SK-N-SH (cell line): Measurements from ENCODE around the gene ATN1. TPM values are rescaled to one million over a fixed set of nuclear protein-coding genes. Genes with fewer than 3 reads are reported as not detected.

Experiments
- CTCF ChIA-PET: fragments of 300-600, 350-600 bp; formaldehyde crosslinking; extraction: SDS; loops from one replicate; lab custom pipeline; 2021; lab: Yijun Ruan, JAX
- POLR2A ChIA-PET: fragments of 350-600 bp; sonication (Branson Sonifier 250); formaldehyde crosslinking; extraction: SDS; loops from one replicate; lab custom pipeline; 2020; ENCODE audit warnings: antibody characterized with exemption, inconsistent platforms; lab: Yijun Ruan, JAX
- DNase-seq: peaks from one replicate; pipeline ENCODE4 v3.0.0; 2012
- H2AFZ ChIP-seq: fragments of 200-600 bp; sonication (generic); 2 replicates; pipeline ENCODE4 v1.8.1; 2016; ENCODE audit warnings: antibody characterized with exemption, mild to moderate bottlenecking, low read depth
- H3F3A ChIP-seq: fragments of 200-600 bp; sonication (generic); replicated peaks from 2 replicates; pipeline ENCODE3; 2016; ENCODE audit warnings: antibody characterized with exemption, mild to moderate bottlenecking; ENCODE audit not compliant: insufficient read depth
- H3K27ac ChIP-seq, 2 experiments: fragments of 200-500 bp in 1 of 2; fragments of 200-600 bp in 1 of 2; sonication (Bioruptor generic) in 1 of 2; sonication (generic), shearing (Covaris generic) in 1 of 2; 2 replicates each; pipeline versions ENCODE4 v1.5.1 to v1.6.1; 2014 to 2016; ENCODE audit warnings: low read depth in 2 of 2, inconsistent platforms in 1 of 2, low read length in 1 of 2, mild to moderate bottlenecking in 1 of 2, mixed read lengths in 1 of 2
- H3K27me3 ChIP-seq: fragments of 200-600 bp; sonication (generic), shearing (Covaris generic); 2 replicates; pipeline ENCODE4 v1.6.1; 2016; ENCODE audit warnings: mixed run types; ENCODE audit not compliant: insufficient read depth
- H3K36me3 ChIP-seq, 2 experiments: fragments of 200-500 bp in 1 of 2; fragments of 200-600 bp in 1 of 2; sonication (Bioruptor generic) in 1 of 2; sonication (generic) in 1 of 2; replicated peaks in 1 of 2; 2 replicates each; pipeline versions ENCODE3 to v1.5.1; 2014 to 2016; ENCODE audit warnings: low read length in 1 of 2, mild to moderate bottlenecking in 1 of 2; ENCODE audit not compliant: insufficient read depth in 2 of 2, control insufficient read depth in 1 of 2
- H3K4me1 ChIP-seq, 2 experiments: fragments of 200-500 bp in 1 of 2; fragments of 200-600 bp in 1 of 2; sonication (Bioruptor generic) in 1 of 2; sonication (generic), shearing (Covaris generic) in 1 of 2; 2 replicates each; pipeline versions ENCODE4 v1.5.1 to v1.6.1; 2014 to 2016; ENCODE audit warnings: low read depth in 1 of 2, low read length in 1 of 2, mixed run types in 1 of 2; ENCODE audit not compliant: insufficient read depth in 2 of 2, control insufficient read depth in 1 of 2
- H3K4me2 ChIP-seq: fragments of 200-600 bp; sonication (generic), shearing (Covaris generic); 2 replicates; pipeline ENCODE4 v1.6.1; 2017; ENCODE audit warnings: mixed run types
- H3K4me3 ChIP-seq, 2 experiments: fragments of 200-500 bp in 1 of 2; fragments of 200-600 bp in 1 of 2; sonication (Bioruptor generic) in 1 of 2; sonication (generic), shearing (Covaris generic) in 1 of 2; 2 replicates each; pipeline versions ENCODE4 v1.5.1 to v1.8.1; 2014 to 2016; ENCODE audit warnings: low read depth in 2 of 2, inconsistent platforms in 1 of 2, low read length in 1 of 2, mild to moderate bottlenecking in 1 of 2, mixed read lengths in 1 of 2, moderate library complexity in 1 of 2
- H3K79me2 ChIP-seq: fragments of 200-600 bp; sonication (generic); 2 replicates; pipeline ENCODE4 v1.8.1; 2017; ENCODE audit warnings: mild to moderate bottlenecking; ENCODE audit not compliant: insufficient read depth
- H3K9ac ChIP-seq: fragments of 200-600 bp; sonication (generic); 2 replicates; pipeline ENCODE4 v1.6.1; 2017; ENCODE audit warnings: mixed run types
- H3K9me2 ChIP-seq: fragments of 200-600 bp; sonication (generic); 2 replicates; pipeline ENCODE4 v1.6.1; 2017; ENCODE audit warnings: mixed run types
- H3K9me3 ChIP-seq: fragments of 200-600 bp; sonication (generic); 2 replicates; pipeline ENCODE4 v1.6.1; 2017; ENCODE audit warnings: mixed run types, mild to moderate bottlenecking, moderate library complexity
- H4K20me1 ChIP-seq: fragments of 200-600 bp; sonication (generic); 2 replicates; pipeline ENCODE4 v1.6.1; 2017; ENCODE audit warnings: mild to moderate bottlenecking, mixed run types; ENCODE audit not compliant: insufficient read depth
- EZH2phosphoT487 ChIP-seq: fragments of 200-600 bp; sonication (generic); IDR thresholded peaks from 2 replicates; pipeline ENCODE4 v1.6.1; 2017; ENCODE audit warnings: low read depth, mixed run types, mild to moderate bottlenecking, antibody characterized with exemption, moderate library complexity, borderline replicate concordance
- FOSL2 ChIP-seq: IDR thresholded peaks from 2 replicates; pipeline ENCODE4 v1.4.0; 2012; ENCODE audit warnings: low read depth, mild to moderate bottlenecking, moderate library complexity, borderline replicate concordance
- FOXM1 ChIP-seq: IDR thresholded peaks from 2 replicates; pipeline ENCODE4 v1.4.0; 2012; ENCODE audit warnings: low read depth, mild to moderate bottlenecking
- NFIC ChIP-seq: IDR thresholded peaks from 2 replicates; pipeline ENCODE4 v1.4.0; 2012; ENCODE audit warnings: borderline replicate concordance
- RAD21 ChIP-seq: IDR thresholded peaks from 2 replicates; pipeline ENCODE4 v1.6.1; 2012; ENCODE audit warnings: mild to moderate bottlenecking, low read length
- TEAD4 ChIP-seq: IDR thresholded peaks from 2 replicates; pipeline ENCODE4 v1.4.0; 2012; ENCODE audit warnings: mild to moderate bottlenecking, borderline replicate concordance; ENCODE audit not compliant: insufficient read depth
- WGBS: methylation state at CpG from one replicate; pipeline ENCODE4 v1.1.6; 2017; ENCODE audit warnings: low lambda C conversion rate; 5-methylcytosine and 5-hydroxymethylcytosine counted together
- polyA plus RNA-seq, 3 experiments: library from polyadenylated mRNA; depleted of rRNA; stranded (reverse); fragments of >200 nt; gene quantifications; 2 replicates each; pipeline ENCODE4 v1.2.3, GENCODE V29; 2012
- TF ChIP-seq, protein P1 (sequence below): fragments of 150-350 bp; IDR thresholded peaks from 2 replicates; pipeline ENCODE4 v1.6.1; 2016; ENCODE audit warnings: mild to moderate bottlenecking, low read depth, low read length

ATN1 gene
- polyA plus RNA-seq, 1 of the 3 experiments (the other 2 are of a cell fraction): 29.3 TPM

DNA sequence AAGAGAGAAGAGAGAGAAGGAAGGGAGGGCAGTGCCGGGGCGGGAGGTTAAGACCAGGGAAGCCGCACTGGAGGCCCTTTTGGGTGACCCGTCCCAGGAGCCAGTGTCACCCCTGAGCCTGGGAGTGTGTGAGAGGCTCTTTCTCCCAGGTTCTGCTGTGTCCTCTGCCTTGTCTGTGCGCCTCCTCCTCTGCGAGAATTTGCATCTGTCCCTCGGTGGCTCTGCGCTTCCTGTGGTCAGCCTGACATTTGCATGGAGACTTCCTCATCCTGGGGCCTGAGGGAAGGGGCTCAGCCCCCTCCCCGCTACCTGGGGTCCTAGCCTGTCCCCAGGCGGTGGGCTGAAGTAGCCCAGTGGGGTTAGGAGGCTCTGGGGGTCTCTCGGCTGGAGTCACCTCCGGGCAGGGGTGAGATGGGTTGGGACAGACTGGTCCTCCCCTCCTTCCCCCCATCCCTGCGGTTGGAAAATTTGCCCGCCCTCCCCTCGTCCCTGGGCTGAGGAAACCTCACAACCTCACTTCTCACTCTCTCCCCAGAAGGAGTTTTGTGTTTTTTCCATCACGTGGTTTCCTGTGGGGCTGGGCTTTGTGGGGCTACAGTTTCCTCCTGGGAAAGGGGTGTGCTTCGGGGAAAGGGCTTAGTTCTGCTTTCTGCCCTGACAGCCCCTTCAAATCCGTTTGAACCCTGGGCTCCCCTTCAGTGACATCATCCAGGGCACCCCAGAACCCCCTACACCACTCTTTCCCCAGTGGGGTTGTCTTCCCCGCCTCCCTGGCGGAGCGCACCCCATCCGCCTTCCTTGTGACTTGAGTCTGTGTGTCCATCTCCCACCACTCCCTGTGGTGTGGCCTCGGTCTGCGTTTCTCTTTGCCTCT is 25.9 kb downstream of the ATN1 start:
- no peaks in the 10 kb centered on the region for H3K9me3 ChIP-seq
- H3K9me2 ChIP-seq: no peaks in the 10 kb centered on the region
- H3K27me3 ChIP-seq: no peaks in the 10 kb centered on the region
- H3K79me2 ChIP-seq: no peaks in the 10 kb centered on the region
- H3K36me3 ChIP-seq: no peaks in the 10 kb centered on the region
- TF ChIP-seq, protein P1, sequence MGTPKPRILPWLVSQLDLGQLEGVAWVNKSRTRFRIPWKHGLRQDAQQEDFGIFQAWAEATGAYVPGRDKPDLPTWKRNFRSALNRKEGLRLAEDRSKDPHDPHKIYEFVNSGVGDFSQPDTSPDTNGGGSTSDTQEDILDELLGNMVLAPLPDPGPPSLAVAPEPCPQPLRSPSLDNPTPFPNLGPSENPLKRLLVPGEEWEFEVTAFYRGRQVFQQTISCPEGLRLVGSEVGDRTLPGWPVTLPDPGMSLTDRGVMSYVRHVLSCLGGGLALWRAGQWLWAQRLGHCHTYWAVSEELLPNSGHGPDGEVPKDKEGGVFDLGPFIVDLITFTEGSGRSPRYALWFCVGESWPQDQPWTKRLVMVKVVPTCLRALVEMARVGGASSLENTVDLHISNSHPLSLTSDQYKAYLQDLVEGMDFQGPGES: no peak
- H3K4me2 ChIP-seq: no peak overlapping the region
- no peaks in the 10 kb centered on the region for H3K4me1 ChIP-seq
- 87% methylated on average over 13 of the region's 24 CpGs for WGBS
- no peaks in the 10 kb centered on the region for H3F3A ChIP-seq
- H2AFZ ChIP-seq: no peak overlapping the region
- DNase-seq: peak; percentile 24
- H3K4me3 ChIP-seq: no peak overlapping the region
- ChIA-PET POLR2A (no interaction called here), CTCF (interaction anchor here (0.6 to 1.9 kb wide), 3 partner anchors 9 to 414 kb away, joined by 3 to 7 read pairs (median 7); no protein-coding TSS in a partner anchor)
- H3K9ac ChIP-seq: no peak overlapping the region
- H4K20me1 ChIP-seq: no peaks in the 10 kb centered on the region
- H3K27ac ChIP-seq: no peak overlapping the region

DNA sequence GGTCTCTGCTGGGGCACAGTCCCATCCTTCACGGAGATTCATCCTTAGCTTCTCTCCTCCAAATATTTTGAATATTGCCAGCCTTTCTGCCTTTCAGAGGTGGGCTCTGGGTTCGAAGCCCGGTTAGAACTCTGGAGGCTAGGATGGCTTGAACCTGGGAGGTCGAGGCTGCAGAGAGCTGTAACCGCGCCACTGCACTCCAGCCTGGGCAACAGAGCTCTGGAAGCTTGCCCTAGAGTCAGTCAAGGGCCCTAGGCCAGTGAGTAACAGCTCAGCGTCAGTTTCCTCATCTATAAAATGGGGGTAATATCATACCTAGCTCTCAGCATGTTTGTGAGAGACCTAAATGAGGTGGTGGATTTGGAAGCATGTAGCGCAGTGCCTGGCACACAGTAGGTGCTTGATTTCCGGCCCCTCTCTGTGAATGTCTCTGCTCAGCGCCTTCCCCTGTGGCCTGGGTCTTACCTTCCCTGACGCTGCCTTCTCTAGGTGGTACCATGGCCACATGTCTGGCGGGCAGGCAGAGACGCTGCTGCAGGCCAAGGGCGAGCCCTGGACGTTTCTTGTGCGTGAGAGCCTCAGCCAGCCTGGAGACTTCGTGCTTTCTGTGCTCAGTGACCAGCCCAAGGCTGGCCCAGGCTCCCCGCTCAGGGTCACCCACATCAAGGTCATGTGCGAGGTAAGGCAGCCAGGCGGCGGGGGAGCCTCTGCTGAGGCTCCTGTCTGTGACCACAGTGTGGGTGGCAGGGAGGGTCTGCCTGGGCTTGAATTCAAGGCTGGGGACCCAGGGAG is 26.8 kb downstream of the ATN1 start:
- H2AFZ ChIP-seq: no peak overlapping the region
- DNase-seq: peak; percentile 24
- H3K9me3 ChIP-seq: no peaks in the 10 kb centered on the region
- no peaks in the 10 kb centered on the region for H3F3A ChIP-seq
- ChIA-PET CTCF (interaction anchor here (2.0 to 2.4 kb wide), 2 partner anchors 10 to 30 kb away, joined by 4 to 15 read pairs; no protein-coding TSS in a partner anchor), POLR2A (no interaction called here)
- H3K9me2 ChIP-seq: no peaks in the 10 kb centered on the region
- no peak for TF ChIP-seq NFIC
- H3K4me2 ChIP-seq: no peak overlapping the region
- no peaks in the 10 kb centered on the region for H3K27me3 ChIP-seq
- H3K36me3 ChIP-seq: no peaks in the 10 kb centered on the region
- WGBS: 88% methylated on average over 16 of the region's 21 CpGs
- no peak overlapping the region for H3K27ac ChIP-seq
- no peaks in the 10 kb centered on the region for H4K20me1 ChIP-seq
- H3K9ac ChIP-seq: no peak overlapping the region
- no peaks in the 10 kb centered on the region for H3K79me2 ChIP-seq
- H3K4me1 ChIP-seq: no peaks in the 10 kb centered on the region
- no peak overlapping the region for H3K4me3 ChIP-seq

DNA sequence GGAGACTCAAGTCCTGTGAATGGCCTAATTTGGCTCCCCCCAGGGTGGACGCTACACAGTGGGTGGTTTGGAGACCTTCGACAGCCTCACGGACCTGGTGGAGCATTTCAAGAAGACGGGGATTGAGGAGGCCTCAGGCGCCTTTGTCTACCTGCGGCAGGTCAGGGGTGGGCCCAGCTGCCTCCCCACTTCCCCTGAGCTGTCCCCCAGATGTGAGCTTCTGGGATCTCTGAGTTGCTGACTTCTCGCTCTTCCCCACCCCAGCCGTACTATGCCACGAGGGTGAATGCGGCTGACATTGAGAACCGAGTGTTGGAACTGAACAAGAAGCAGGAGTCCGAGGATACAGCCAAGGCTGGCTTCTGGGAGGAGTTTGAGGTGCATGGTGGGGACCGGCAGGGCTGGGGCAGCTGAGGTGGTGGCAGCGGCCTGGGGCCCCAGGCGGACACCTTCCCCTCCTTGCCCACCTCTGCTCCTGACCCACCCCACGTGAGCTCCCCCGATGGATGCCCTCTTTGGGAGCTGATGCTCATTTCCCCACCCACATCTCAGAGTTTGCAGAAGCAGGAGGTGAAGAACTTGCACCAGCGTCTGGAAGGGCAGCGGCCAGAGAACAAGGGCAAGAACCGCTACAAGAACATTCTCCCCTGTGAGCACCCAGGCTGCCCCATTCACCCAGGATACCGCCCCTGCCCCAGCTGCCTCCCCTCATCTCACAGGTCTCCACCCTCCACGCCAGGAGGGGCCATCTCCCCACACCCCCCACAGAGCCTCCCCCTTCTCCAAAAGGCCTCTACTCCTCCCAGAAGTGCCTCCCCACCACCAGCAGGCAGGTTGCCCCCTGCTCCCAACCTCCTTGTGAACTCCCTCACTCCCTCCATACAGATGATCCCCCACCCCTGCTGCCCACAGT is 27.6 kb downstream of the ATN1 start:
- no peaks in the 10 kb centered on the region for H3K36me3 ChIP-seq
- H3K79me2 ChIP-seq: no peaks in the 10 kb centered on the region
- H3K9me3 ChIP-seq: no peaks in the 10 kb centered on the region
- TF ChIP-seq, protein P1: no peak
- TF ChIP-seq RAD21 (no peak), FOXM1 (no peak), TEAD4 (no peak), EZH2phosphoT487 (no peak), FOSL2 (no peak)
- no peak overlapping the region for H3K27ac ChIP-seq
- 80% methylated on average over 16 of the region's 22 CpGs for WGBS
- ChIA-PET CTCF (interaction anchor here (1.6 to 2.4 kb wide), 4 partner anchors 9 to 31 kb away, joined by 4 to 15 read pairs (median 4); no protein-coding TSS in a partner anchor), POLR2A (no interaction called here)
- H3F3A ChIP-seq: no peaks in the 10 kb centered on the region
- H3K27me3 ChIP-seq: no peaks in the 10 kb centered on the region
- H4K20me1 ChIP-seq: no peaks in the 10 kb centered on the region
- no peak overlapping the region for H3K9ac ChIP-seq
- peak; percentile 21 for DNase-seq
- no peak overlapping the region for H2AFZ ChIP-seq
- no peak overlapping the region for H3K4me3 ChIP-seq
- no peak overlapping the region for H3K4me2 ChIP-seq
- no peaks in the 10 kb centered on the region for H3K9me2 ChIP-seq
- H3K4me1 ChIP-seq: no peaks in the 10 kb centered on the region
